ENCODE data around the gene ARHGEF3. TPM values are rescaled to one million over a fixed set of nuclear protein-coding genes. Genes with fewer than 3 reads are reported as not detected.

Gene ARHGEF3
- total RNA-seq, 1 experiment from 2014 or later, result 1.3 TPM

- no peak for DNase-seq (ENCODE audit: low spot score)
- intact Hi-C loops (cut with micrococcal nuclease; ENCODE audit: unreplicated experiment), result no loop called here
- Histone ChIP-seq H3K36me3 (ENCODE audit: insufficient read depth, low read length, poor library complexity, severe bottlenecking) (no peaks in the 10 kb centered on the region), H3K27ac (ENCODE audit: low read depth, low read length, poor library complexity, severe bottlenecking) (no peak overlapping the region), H3K27me3 (replicated peaks; ENCODE audit: insufficient read depth, low read depth, low read length, poor library complexity) (no peaks in the 10 kb centered on the region), H3K4me1 (ENCODE audit: insufficient read depth, low read length, poor library complexity, severe bottlenecking) (no peaks in the 10 kb centered on the region), H3K9me3 (ENCODE audit: low read depth, low read length, poor library complexity, severe bottlenecking) (no peaks in the 10 kb centered on the region), H3K4me3 (ENCODE audit: low read depth, low read length, poor library complexity, severe bottlenecking) (no peak overlapping the region)
- ChIA-PET CTCF (no interaction called here), POLR2A (ENCODE audit: low non-redundant PET) (no interaction called here)
- no TSS peak for BruUV-seq (replicated peaks)
- TF ChIP-seq CTCF (conservative IDR thresholded peaks at IDR 0.05; ENCODE audit: low read depth, low read length) (no peak), EZH2 (IDR thresholded peaks at IDR 0.05; ENCODE audit: borderline replicate concordance, low read depth, low read length, poor library complexity, severe bottlenecking) (no peak)
Measured at GRCh38 chr3:56732109-56732508, 69.6 kb downstream of the ARHGEF3 start.

DNA sequence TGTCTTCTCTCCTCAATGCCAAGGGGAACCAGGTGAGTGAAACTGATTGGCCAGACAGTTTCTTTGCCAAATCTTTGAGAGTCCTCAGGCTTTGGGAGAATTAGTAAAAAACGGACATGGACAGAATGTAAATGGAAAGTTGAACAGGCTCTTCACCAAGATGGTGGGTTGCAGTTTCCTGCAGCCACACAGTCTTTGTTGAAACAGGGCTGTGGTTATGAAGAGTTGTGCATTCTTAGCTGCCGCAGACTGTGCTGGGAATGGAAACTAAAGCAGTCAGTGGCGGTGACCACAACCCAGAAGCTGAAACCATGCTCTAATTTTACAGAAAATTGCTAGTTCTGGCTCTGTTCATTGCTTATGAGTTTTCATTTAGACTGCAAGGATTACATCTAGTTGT, 76.6 kb downstream of the ARHGEF3 start:
- TF ChIP-seq CTCF (conservative IDR thresholded peaks at IDR 0.05; ENCODE audit: low read depth, low read length), result no peak
- TF ChIP-seq EZH2 (IDR thresholded peaks at IDR 0.05; ENCODE audit: borderline replicate concordance, low read depth, low read length, poor library complexity, severe bottlenecking), result no peak
- no peak for DNase-seq (ENCODE audit: low spot score)
- Histone ChIP-seq H3K27ac (ENCODE audit: low read depth, low read length, poor library complexity, severe bottlenecking) (no peak overlapping the region), H3K4me3 (ENCODE audit: low read depth, low read length, poor library complexity, severe bottlenecking) (no peak overlapping the region), H3K4me1 (ENCODE audit: insufficient read depth, low read length, poor library complexity, severe bottlenecking) (no peaks in the 10 kb centered on the region), H3K36me3 (ENCODE audit: insufficient read depth, low read length, poor library complexity, severe bottlenecking) (no peaks in the 10 kb centered on the region), H3K27me3 (replicated peaks; ENCODE audit: insufficient read depth, low read depth, low read length, poor library complexity) (no peaks in the 10 kb centered on the region), H3K9me3 (ENCODE audit: low read depth, low read length, poor library complexity, severe bottlenecking) (no peaks in the 10 kb centered on the region)
- intact Hi-C loops (cut with micrococcal nuclease; ENCODE audit: unreplicated experiment), result no loop called here
- no TSS peak for BruUV-seq (replicated peaks)
- ChIA-PET CTCF (no interaction called here), POLR2A (ENCODE audit: low non-redundant PET) (no interaction called here)

DNA sequence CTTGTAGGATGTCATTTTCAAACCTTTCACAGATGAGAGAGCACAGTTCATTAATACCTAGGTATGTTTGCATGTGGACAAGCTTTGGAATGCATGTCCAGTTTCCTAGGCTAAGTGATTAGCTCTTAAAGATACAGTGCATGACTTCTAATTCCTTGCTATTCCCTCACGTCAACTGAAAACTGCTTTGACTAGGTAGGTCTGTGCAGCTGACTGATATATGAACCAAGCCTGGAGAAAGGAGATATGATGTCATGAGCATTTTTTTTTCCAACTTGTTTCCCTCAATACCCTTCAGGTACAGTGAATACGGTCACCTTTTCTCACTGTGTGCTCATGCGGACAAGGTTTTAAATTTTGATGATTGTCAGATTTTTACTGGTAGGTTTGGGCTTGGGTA, 77.1 kb downstream of the ARHGEF3 start:
- Histone ChIP-seq H3K27ac (ENCODE audit: low read depth, low read length, poor library complexity, severe bottlenecking) (no peak overlapping the region), H3K27me3 (replicated peaks; ENCODE audit: insufficient read depth, low read depth, low read length, poor library complexity) (no peaks in the 10 kb centered on the region), H3K4me1 (ENCODE audit: insufficient read depth, low read length, poor library complexity, severe bottlenecking) (no peaks in the 10 kb centered on the region), H3K4me3 (ENCODE audit: low read depth, low read length, poor library complexity, severe bottlenecking) (no peak overlapping the region), H3K9me3 (ENCODE audit: low read depth, low read length, poor library complexity, severe bottlenecking) (no peaks in the 10 kb centered on the region), H3K36me3 (ENCODE audit: insufficient read depth, low read length, poor library complexity, severe bottlenecking) (no peaks in the 10 kb centered on the region)
- CTCF ChIA-PET, result no interaction called here
- POLR2A ChIA-PET (ENCODE audit: low non-redundant PET), result no interaction called here
- intact Hi-C loops (cut with micrococcal nuclease; ENCODE audit: unreplicated experiment), result no loop called here
- DNase-seq (ENCODE audit: low spot score), result no peak
- TF ChIP-seq EZH2 (IDR thresholded peaks at IDR 0.05; ENCODE audit: borderline replicate concordance, low read depth, low read length, poor library complexity, severe bottlenecking), result no peak
- TF ChIP-seq CTCF (conservative IDR thresholded peaks at IDR 0.05; ENCODE audit: low read depth, low read length), result no peak
- BruUV-seq (replicated peaks), result no TSS peak

All from A673 (cell line).